GM18499 (cell line): ENCODE measurements around the gene CYP27B1.

Experiments
- ATAC-seq: cut with Tn5 transposase; IDR thresholded peaks from one replicate; pipeline ENCODE4 v1.9.1; 2021; ENCODE audit warnings: moderate number of reproducible peaks; ENCODE audit not compliant: insufficient read depth, unreplicated experiment

CYP27B1 gene

GRCh38 chr12:57753756-57754337, 13.0 kb downstream of the CYP27B1 start:
- ATAC-seq, result no peak

- ATAC-seq, result no peak
Measured at GRCh38 chr12:57752668-57753000, 14.2 kb downstream of the CYP27B1 start.

- ATAC-seq, result peak; percentile 52
Measured at GRCh38 chr12:57751788-57752667, 14.8 kb downstream of the CYP27B1 start, which contains the start of gene CDK4. Gene CDK4 (minus strand): TSS chr12:57752310. CDS start chr12:57751717, 593 bp downstream.

DNA sequence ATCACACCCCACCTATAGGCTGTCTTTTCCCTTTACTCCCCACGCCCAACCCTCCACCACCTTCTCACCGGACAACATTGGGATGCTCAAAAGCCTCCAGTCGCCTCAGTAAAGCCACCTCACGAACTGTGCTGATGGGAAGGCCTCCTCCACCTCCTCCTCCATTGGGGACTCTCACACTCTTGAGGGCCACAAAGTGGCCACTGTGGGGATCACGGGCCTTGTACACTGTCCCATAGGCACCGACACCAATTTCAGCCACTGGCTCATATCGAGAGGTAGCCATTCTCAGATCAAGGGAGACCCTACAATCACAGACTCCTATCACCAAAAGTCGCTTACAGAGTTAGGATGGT, 15.5 kb downstream of the CYP27B1 start:
- no peak for ATAC-seq

- no peak for ATAC-seq
Measured at GRCh38 chr12:57750561-57751431, 16.1 kb downstream of the CYP27B1 start.

GRCh38 chr12:57749061-57749460, 17.8 kb downstream of the CYP27B1 start:
- no peak for ATAC-seq

DNA sequence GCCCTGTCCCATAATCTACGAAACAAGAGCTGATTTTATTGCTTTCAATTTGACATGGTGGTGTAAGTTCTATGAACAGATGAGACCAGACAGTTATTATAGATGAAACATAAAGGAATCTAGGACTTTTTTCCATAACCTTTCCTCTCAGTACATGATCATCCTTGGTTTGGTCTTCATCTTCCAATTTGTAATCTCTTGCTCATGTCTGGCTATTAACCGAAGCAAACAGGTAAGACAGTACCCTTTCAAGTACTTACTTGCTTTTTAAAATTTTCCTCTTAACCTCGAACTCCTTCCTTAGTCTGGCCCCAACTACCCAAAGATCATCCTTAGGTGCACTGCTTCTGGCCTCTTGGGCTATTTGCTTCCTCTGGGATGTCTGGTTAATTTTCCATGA, 20.9 kb downstream of the CYP27B1 start:
- ATAC-seq, result no peak

GRCh38 chr12:57745485-57745881, 21.4 kb downstream of the CYP27B1 start:
- ATAC-seq, result no peak

DNA sequence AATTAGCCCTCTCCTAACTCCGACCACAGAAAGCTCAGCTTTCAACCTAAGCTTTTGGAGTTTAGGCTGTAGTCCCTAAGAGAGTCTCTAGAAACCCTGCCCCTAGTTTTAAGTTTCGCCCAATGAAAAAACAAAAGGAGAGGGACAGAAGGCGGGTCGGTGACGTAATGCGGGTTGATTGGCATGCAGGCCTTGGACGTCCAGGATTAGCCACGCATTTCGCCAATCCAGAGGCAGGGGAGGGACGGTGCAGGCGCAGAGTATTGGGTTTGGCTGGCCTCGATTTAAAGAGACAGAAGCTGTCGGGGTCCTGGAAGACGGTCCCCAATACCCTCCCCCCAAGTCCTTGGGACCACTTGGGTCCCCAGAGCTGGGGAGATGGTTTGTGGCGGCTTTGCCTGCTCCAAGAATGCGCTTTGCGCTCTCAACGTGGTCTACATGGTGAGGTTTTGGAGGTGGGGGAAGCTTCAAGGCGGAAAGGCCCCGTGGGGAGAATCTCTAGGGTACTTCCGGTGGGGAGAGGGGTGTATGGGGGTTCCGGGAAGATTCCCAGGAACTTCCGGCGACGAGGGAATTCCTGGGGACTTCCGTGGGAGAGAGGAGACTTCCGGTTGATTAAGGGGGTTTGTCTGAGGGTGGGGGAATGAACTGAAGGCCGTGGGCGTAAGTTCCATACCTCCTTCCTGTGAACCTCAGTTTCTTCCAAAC, 21.9 kb downstream of the CYP27B1 start, which contains the start of gene TSPAN31:
Gene TSPAN31 (plus strand): TSS at position 263 of the 708 bp plus-strand sequence. CDS start 116 bp downstream, at position 379.
- peak; percentile 66 for ATAC-seq

GRCh38 chr12:57744194-57744776, 22.6 kb downstream of the CYP27B1 start:
- ATAC-seq, result peak; percentile 14

DNA sequence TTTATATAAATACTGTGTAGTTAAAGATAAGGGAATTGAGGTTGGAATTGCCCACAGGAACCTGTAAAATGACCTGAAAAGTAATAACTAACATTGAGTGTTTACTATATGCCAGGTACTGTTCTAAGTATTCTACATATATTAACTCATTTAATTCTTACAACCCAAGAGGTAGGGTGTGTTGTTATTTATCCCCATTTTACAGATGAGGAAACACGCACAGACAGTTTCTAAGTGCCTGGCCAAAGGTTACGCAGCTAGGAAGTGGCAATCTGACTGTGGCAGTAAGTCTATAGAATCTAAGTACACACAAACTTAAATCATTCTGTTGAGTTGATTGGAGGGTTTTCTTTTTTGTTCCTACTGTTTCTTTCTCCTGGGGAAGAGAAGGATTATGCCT, 23.1 kb downstream of the CYP27B1 start:
- ATAC-seq, result no peak

DNA sequence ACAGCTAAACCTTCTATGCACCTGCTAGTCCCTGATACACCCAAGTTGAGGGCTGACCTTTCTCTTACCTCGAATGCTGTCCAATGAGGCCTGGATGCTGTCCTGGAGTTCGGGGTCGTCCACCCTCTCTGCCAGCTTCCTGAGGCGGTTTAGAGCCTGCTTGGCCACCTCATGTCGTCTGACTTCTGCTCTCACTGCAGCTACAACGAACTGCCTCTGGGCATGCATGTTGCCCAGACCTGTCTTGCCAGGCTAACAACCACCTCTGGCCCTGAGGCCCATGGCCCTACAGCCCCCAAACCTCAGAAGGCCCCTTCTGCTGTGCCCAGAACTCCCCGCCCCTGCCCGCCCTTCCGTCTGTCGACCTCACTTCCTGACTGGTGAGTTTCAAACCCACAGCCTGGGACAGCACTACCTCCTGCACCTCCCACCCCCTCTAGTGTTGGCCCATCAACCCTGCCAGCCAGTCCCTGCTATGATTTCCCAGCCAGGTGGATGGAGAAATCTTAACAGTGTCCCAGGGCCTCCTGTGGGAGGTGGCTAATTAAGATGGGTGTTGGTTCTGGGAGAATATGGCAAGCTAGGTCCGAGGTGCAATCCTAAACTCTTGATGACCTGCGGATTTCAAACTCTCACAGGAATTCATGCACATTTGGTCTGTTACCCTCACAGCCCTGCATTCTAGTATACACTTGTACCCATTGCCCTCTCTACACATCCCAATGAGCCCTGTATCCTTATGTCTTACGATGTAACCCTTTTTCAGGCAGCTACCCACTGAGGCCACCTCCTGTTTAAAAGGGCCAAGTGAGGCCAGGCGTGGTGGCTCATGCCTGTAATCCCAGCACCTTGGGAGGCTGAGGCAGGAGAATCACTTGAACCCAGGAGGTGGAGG, 24.8 kb downstream of the CYP27B1 start:
- peak; percentile 41 for ATAC-seq

DNA sequence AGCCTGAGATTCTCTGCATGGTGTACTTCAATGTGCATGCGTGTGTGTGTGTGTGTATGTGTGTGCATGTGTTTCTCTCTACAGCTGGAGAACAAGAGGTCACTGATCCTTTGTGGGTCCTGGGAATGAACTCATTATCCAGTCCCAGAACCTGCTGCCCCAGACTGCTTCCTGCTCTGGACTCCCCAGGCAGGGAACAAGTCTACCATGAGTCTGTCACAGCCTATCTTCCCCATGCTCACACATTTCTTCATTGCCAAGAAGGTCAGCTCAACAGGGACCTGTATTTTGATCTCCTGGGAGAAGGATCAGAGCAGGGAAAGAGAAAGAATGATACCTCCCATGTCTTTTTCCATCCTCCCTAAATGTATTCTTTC, 25.5 kb downstream of the CYP27B1 start:
- ATAC-seq, result no peak

- peak; percentile 39 for ATAC-seq
Measured at GRCh38 chr12:57740656-57741412, 26.0 kb downstream of the CYP27B1 start.

DNA sequence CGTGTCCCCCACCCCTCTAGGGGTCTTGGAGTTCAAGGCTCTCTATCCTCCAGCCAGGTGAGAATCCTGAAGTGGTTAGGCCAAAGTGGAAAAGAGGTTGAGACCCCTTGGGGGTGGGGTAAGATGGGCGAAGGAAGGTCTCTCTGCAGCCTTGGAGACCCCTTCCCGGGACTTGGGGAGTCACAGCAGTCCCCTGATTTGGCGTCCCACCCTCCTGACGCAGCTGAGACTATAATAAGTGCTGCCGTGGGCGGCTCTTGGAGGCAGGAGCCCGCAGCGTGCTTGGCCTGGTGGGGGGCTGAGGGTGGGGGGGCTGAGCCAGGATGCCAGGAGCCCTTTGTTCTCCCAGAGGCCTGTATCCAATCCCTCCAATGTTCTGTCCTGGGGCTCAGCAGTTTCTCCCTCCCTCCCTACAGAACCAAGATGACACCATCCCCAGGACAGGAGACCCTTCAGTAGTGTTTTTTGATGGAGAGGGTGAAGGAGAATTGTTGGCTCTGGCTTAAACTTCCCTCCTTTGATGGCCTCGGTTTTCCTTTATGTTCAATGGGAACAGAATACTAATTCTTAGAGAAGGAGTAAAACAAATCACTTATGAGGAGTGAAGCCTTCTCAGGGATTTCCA, 26.9 kb downstream of the CYP27B1 start:
- ATAC-seq, result no peak

GRCh38 chr12:57739387-57739786, 27.5 kb downstream of the CYP27B1 start:
- ATAC-seq, result no peak

- no peak for ATAC-seq
Measured at GRCh38 chr12:57738661-57739237, 28.1 kb downstream of the CYP27B1 start, which contains the start of gene AGAP2. Gene AGAP2 (minus strand): TSS chr12:57738742. CDS start chr12:57738246, 496 bp downstream.
